ENCODE data around the gene GPN2. TPM values are rescaled to one million over a fixed set of nuclear protein-coding genes. Genes with fewer than 3 reads are reported as not detected.

GPN2 gene
- total and polyA plus RNA-seq, 2 donors (not counting 3 experiments of a cell fraction or from before 2014, with no cell fraction given): 21.9 to 37.4 TPM

GRCh38 chr1:26877326-26877725, 12.8 kb downstream of the GPN2 start:
- DNase-seq (ENCODE audit: low read depth, low spot score): no peak
- no peaks in the 10 kb centered on the region for H3K4me1 ChIP-seq (ENCODE audit: control insufficient read depth, extremely low read depth, insufficient read depth, low read length)
- H3K79me2 ChIP-seq (ENCODE audit: control insufficient read depth, insufficient read depth, low read length): no peaks in the 10 kb centered on the region
- FAIRE-seq: no peak
- TF ChIP-seq POLR2A (IDR thresholded peaks at IDR 0.05; ENCODE audit: low read depth, low read length): no peak
- TF ChIP-seq EZH2 (IDR thresholded peaks at IDR 0.05; ENCODE audit: borderline replicate concordance, low read depth, low read length, severe bottlenecking): no peak
- no peak for TF ChIP-seq JUN (IDR thresholded peaks at IDR 0.05; ENCODE audit: borderline replicate concordance, insufficient read depth, insufficient read length, low read depth)
- no peak for TF ChIP-seq FOS (IDR thresholded peaks at IDR 0.05; ENCODE audit: borderline replicate concordance, insufficient read depth, low read length)
- no peak for TF ChIP-seq MAX (IDR thresholded peaks at IDR 0.05; ENCODE audit: insufficient read depth, insufficient read length)
- TF ChIP-seq CTCF (IDR thresholded peaks at IDR 0.05; ENCODE audit: extremely low read depth in 1 of 2, insufficient read depth in 1 of 2, low read depth in 1 of 2, low read length in 2 of 2): no peak
- TF ChIP-seq MYC (IDR thresholded peaks at IDR 0.05; ENCODE audit: low read depth, low read length): no peak
- no peak for TF ChIP-seq POLR2AphosphoS5 (IDR thresholded peaks at IDR 0.05; ENCODE audit: insufficient read depth, low read depth, low read length)
- no peak for TF ChIP-seq GATA2 (IDR thresholded peaks at IDR 0.05; ENCODE audit: insufficient read depth, insufficient read length, low read depth, low read length)
- ChIA-PET POLR2A (no interaction called here), CTCF (interaction anchor here (1.2 to 4.5 kb wide), 9 partner anchors 10 to 377 kb away, joined by 3 to 45 read pairs (median 17); partner anchors contain the start of gene ZDHHC18)
- H3K4me2 ChIP-seq (ENCODE audit: insufficient read depth, low read length): no peak overlapping the region
- dilution Hi-C loops (cut with MboI; ENCODE audit: extremely low pct_ligation_motif_present, low sequenced_read_pairs) (no loop called here), intact Hi-C loops (cut with micrococcal nuclease) (no loop called here)
- no peak overlapping the region for H3K9ac ChIP-seq (replicated peaks; ENCODE audit: extremely low read depth, insufficient read depth, low read length)
- no peak overlapping the region for H2AFZ ChIP-seq (ENCODE audit: low read depth, low read length)
- peaks cover 6 to 24% of the 10 kb centered on the region in 2 experiments for H3K36me3 ChIP-seq (ENCODE audit: control insufficient read depth in 2 of 2, extremely low read depth in 1 of 2, insufficient read depth in 2 of 2, low read length in 2 of 2)
- BruUV-seq (replicated peaks): TSS peak; percentile 7
- no peaks in the 10 kb centered on the region for H3K9me3 ChIP-seq (replicated peaks; ENCODE audit: control insufficient read depth, insufficient read depth, low read length)
- no peak overlapping the region for H3K4me3 ChIP-seq (replicated peaks in 1 of 3; ENCODE audit: insufficient read depth in 1 of 3, low read depth in 1 of 3, low read length in 3 of 3)
- no peak overlapping the region for H3K27ac ChIP-seq (ENCODE audit: insufficient read depth, low read depth, low read length)
- no peaks in the 10 kb centered on the region for H3K27me3 ChIP-seq (ENCODE audit: control insufficient read depth in 2 of 2, insufficient read depth in 2 of 2, low read length in 2 of 2)
- no peaks in the 10 kb centered on the region for H3K9me1 ChIP-seq (replicated peaks; ENCODE audit: control insufficient read depth, extremely low read depth, insufficient read depth, low read length)
- no peaks in the 10 kb centered on the region for H4K20me1 ChIP-seq (replicated peaks; ENCODE audit: control insufficient read depth, extremely low read depth, insufficient read depth, low read length)

Data from endothelial cell of umbilical vein (primary cell).